Choroid plexus epithelial cell (primary cell): ENCODE measurements around the gene TMEM30B.

ENCODE experiments used
- DNase-seq: peaks from one replicate; pipeline ENCODE4 v3.0.0-alpha.2; 2010; ENCODE audit warnings: low read depth
- H3K4me3 ChIP-seq: 2 replicates; pipeline ENCODE4 v1.5.1; 2011; ENCODE audit warnings: low read depth, mild to moderate bottlenecking, control low read depth, low read length, moderate library complexity
- TF ChIP-seq, protein P1 (sequence below): conservative IDR thresholded peaks from 2 replicates; pipeline ENCODE4 v1.5.1; 2011; ENCODE audit warnings: low read depth, mild to moderate bottlenecking, control low read depth, inconsistent platforms, low read length, moderate library complexity

The TMEM30B gene

DNA sequence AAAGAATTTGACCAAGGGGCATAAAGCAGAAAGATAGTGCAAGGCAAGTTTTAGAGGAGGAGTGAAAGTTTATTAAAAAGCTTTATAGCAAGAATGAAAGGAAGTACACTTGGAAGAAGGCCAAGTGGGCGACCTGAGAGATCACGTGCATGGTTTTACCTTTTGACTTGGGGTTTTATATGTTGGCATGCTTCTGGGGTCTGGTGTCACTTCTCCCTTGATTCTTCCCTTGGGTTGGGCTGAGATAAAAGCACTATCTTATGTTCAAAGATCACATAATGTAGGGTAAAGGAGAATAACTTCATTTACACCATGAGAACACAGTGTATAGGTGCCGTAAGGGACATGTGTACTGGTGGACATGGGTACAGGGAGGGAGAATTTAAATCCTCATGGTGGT, 17.7 kb upstream of the TMEM30B start:
- DNase-seq, result no peak
- H3K4me3 ChIP-seq, result no peak overlapping the region
- TF ChIP-seq, protein P1, sequence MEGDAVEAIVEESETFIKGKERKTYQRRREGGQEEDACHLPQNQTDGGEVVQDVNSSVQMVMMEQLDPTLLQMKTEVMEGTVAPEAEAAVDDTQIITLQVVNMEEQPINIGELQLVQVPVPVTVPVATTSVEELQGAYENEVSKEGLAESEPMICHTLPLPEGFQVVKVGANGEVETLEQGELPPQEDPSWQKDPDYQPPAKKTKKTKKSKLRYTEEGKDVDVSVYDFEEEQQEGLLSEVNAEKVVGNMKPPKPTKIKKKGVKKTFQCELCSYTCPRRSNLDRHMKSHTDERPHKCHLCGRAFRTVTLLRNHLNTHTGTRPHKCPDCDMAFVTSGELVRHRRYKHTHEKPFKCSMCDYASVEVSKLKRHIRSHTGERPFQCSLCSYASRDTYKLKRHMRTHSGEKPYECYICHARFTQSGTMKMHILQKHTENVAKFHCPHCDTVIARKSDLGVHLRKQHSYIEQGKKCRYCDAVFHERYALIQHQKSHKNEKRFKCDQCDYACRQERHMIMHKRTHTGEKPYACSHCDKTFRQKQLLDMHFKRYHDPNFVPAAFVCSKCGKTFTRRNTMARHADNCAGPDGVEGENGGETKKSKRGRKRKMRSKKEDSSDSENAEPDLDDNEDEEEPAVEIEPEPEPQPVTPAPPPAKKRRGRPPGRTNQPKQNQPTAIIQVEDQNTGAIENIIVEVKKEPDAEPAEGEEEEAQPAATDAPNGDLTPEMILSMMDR, result no peak

DNA sequence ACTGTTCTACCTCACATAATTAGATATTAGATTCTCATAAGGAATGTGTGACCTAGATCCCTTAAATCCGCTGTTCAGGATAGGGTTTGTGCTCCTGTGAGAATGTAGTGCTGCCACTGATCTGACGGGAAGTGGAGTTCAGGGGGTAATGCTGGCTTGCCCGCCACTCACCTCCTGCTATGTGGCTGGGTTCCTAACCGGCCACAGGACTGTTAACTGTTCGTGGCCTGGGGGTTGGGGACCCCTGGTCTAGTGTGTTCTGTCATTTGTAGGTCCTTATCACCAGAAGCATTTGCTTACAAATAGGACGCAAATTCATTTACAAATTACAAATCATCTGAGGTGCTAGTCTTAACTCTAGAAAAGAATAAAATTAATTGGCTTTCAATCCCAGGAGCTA, 16.4 kb upstream of the TMEM30B start:
- TF ChIP-seq, protein P1, result no peak
- DNase-seq, result no peak
- no peak overlapping the region for H3K4me3 ChIP-seq

DNA sequence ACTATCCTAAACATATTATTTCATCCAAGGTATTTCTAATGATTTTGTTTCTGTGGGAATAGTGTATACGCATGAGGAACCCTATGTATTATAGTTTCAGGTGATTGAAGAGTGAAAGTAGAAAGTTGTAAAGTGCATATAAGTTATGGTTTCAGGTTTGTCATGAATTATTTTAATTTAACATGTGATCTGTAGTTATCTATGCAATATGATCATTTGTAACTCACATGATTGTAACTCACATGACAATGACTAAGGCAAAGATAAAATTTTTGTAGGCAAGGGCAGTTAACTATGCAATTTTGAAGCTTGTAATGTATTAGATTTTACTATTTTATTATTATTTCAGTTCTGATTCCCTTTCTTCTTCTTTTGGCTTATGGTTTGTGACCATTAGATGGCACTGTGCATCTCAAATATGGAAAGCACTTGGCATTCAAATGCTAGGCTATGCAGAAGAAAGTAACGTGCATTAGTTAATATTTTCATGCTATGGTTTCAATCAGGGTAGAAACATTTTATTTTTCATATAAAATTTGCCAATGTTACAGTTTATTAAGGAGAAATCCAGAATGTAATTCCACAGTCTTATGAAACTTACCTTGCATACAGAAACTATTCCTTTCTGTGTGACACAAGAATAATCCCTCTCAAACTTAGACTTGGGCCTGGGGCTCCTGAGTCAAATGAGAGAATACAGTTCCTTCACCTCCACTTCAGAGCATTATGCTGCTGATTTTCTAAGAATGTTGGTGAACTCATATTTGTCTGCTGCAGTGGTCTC, 15.8 kb upstream of the TMEM30B start:
- peak; percentile 79 for DNase-seq
- H3K4me3 ChIP-seq, result no peak overlapping the region
- TF ChIP-seq, protein P1, result peak; percentile 75

DNA sequence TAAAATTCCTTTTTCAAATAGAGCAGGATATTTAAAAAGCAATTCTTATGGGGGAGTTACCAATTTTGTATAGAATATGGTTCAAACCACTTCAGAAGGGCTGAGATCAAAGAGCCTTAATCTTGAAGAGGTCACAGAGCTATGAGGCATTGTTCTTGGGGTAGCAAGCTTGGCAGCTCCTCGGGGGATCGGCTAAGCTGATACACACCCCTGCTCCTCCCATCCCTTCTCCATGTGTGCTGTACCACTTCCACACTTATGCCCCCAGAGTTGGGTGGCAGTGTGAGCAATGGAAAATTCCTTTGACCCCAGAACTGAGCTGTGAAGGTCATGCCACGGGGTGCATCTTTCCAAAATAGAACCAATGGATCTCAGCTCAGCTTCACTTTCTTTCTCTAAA, 15.0 kb upstream of the TMEM30B start:
- no peak for DNase-seq
- TF ChIP-seq, protein P1, result no peak
- no peak overlapping the region for H3K4me3 ChIP-seq

DNA sequence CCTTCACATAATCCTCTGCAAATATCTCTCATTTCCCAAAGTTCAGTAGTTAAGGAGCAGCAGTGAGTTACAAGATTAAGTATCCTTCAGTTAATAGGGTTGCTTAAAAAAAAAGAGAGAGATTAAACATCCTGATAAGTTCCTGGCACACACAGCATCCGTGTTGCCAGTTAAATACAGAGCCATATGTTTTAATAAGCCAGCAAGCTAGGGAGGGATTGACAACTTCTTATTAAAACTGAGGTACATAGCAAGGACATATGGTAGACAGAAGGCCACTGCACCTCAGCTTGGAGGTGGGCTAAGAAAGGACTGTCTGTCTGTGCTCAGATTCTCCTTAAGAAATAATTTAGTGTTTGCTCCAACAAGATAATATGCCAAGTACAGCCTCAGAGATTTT, 9.6 kb upstream of the TMEM30B start:
- H3K4me3 ChIP-seq, result no peak overlapping the region
- TF ChIP-seq, protein P1, result no peak

DNA sequence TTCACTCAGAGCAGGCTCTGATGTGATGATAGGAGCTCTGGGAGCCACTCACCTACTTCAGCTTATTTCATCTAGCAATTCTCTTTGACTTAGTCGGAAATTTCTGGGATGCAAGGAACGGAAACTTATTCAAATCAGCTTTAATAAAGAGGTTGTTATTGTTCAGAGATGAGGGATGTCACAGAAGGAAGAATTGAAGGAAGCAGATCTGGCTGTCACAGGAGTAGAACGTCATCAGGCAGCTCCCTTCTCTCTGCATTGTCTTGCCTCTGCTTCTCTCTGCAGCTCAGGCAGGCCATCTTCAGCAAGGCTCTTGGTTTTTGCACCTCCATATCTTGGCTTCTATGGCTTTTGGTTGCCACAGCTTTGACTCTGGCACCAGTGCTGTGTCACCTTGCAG, 7.6 kb upstream of the TMEM30B start:
- DNase-seq, result no peak
- TF ChIP-seq, protein P1, result no peak
- no peak overlapping the region for H3K4me3 ChIP-seq

More for the DNA sequence above, 9.6 kb upstream of the TMEM30B start:
- no peak for DNase-seq

DNA sequence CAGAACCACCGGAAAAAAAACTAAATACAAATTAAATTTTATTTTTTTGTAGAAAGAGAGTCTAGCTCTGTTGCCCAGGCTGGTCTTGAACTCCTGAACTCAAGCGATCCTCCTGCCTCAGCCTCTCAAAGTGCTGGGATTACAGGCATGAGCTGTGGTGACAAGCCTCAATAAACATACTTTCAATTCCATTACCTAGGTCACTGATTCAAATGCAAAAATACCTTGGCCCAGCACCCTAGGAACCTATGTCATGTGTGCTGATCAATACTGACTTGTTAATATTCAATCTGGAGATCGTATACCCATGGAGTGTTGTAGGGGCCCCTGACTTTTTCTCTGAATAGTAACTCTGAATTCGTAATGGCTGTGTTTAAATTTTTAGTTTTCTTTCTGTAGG, 7.1 kb upstream of the TMEM30B start:
- DNase-seq, result no peak
- TF ChIP-seq, protein P1, result no peak
- H3K4me3 ChIP-seq, result no peak overlapping the region
